Suprapubic skin (tissue), 4 donors: ENCODE measurements around the gene MDFI. TPM values are rescaled to one million over a fixed set of nuclear protein-coding genes. Genes with fewer than 3 reads are reported as not detected.
"Not testable (repeated sequence)": the region's sequence is repeated elsewhere in the genome, so short reads cannot be mapped to it uniquely, and the experiment has no call there.

Experiments
- DNase-seq, 2 donors: peaks; one replicate each; pipeline ENCODE4 v3.0.0-alpha.2; 2019; ENCODE audit warnings: low spot score in 2 of 2
- H3K27ac ChIP-seq: fragments of 200-600 bp; sonication (generic); one replicate; pipeline ENCODE4 v1.5.1; 2019
- H3K27me3 ChIP-seq: fragments of 200-600 bp; sonication (generic); one replicate; pipeline ENCODE4 v1.5.1; 2019
- H3K36me3 ChIP-seq: fragments of 200-600 bp; sonication (generic); one replicate; pipeline ENCODE4 v1.5.1; 2019
- H3K4me1 ChIP-seq: fragments of 200-600 bp; sonication (generic); one replicate; pipeline ENCODE4 v1.5.1; 2019
- H3K4me3 ChIP-seq: fragments of 200-600 bp; sonication (generic); one replicate; pipeline ENCODE4 v1.5.1; 2019; ENCODE audit warnings: mild to moderate bottlenecking
- H3K9me3 ChIP-seq: fragments of 200-600 bp; sonication (generic); one replicate; pipeline ENCODE4 v1.5.1; 2019
- EP300 ChIP-seq: sonication (generic); formaldehyde crosslinking; IDR thresholded peaks from one replicate; pipeline ENCODE4 v1.6.1; 2017; ENCODE audit warnings: antibody characterized with exemption
- POLR2A ChIP-seq, 2 donors: fragments of 450-650 bp; IDR thresholded peaks; one replicate each; pipeline ENCODE4 v1.6.1; 2017; ENCODE audit warnings: antibody characterized with exemption in 2 of 2, mild to moderate bottlenecking in 2 of 2, moderate library complexity in 2 of 2
- POLR2AphosphoS5 ChIP-seq, 3 donors: sonication (generic); formaldehyde crosslinking; IDR thresholded peaks; one replicate each; pipeline ENCODE4 v1.6.1; 2017; ENCODE audit warnings: antibody characterized with exemption in 3 of 3
- WGBS: methylation state at CpG from one replicate; pipeline ENCODE4 v1.1.5; 2018; 5-methylcytosine and 5-hydroxymethylcytosine counted together
- total RNA-seq, 4 donors: library from RNA; depleted of rRNA; stranded (reverse); fragments of >200 nt; gene quantifications; one replicate each; pipeline ENCODE4 v1.1.0, GENCODE V29; 2016
- TF ChIP-seq, protein P1 (sequence below), 2 donors: fragments of 200-600 bp in 1 of 2; fragments of 450-650 bp in 1 of 2; sonication (generic) in 1 of 2; IDR thresholded peaks; one replicate each; pipeline ENCODE4 v1.5.1; 2016 to 2019; ENCODE audit warnings: antibody characterized with exemption in 2 of 2, mild to moderate bottlenecking in 1 of 2, moderate library complexity in 1 of 2

The MDFI gene
- total RNA-seq, 4 donors from 2014 or later, result 21.7 to 51.8 (median 31.4) TPM

DNA sequence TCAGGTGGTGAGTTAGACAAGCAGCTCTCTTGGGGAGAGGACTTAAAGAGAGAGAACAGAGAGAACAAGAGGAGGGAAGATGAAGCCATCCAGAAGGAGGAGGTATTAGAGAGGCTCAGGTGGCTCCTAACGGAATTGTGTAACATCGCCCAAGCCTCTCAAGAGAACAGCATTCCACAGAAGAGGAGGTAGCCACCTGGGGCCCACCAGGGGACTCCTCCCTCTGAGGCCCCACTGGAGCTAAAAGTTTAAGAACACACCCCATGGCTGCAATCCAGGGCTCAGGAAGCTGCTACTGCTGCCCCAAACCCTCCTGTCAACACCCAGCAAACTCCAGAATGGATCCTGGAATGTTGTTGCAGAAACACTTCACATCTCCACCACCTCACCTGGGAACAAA lies 23.6 kb upstream of the MDFI start:
- Histone ChIP-seq H3K27me3 (no peaks in the 10 kb centered on the region), H3K36me3 (no peaks in the 10 kb centered on the region), H3K27ac (no peak overlapping the region), H3K4me1 (no peaks in the 10 kb centered on the region), H3K9me3 (no peaks in the 10 kb centered on the region), H3K4me3 (no peak overlapping the region)
- DNase-seq, result peak in 1 of 2 donors; percentile 19
- WGBS, result 80% methylated on average over 2 of the region's 2 CpGs
- TF ChIP-seq, protein P1, sequence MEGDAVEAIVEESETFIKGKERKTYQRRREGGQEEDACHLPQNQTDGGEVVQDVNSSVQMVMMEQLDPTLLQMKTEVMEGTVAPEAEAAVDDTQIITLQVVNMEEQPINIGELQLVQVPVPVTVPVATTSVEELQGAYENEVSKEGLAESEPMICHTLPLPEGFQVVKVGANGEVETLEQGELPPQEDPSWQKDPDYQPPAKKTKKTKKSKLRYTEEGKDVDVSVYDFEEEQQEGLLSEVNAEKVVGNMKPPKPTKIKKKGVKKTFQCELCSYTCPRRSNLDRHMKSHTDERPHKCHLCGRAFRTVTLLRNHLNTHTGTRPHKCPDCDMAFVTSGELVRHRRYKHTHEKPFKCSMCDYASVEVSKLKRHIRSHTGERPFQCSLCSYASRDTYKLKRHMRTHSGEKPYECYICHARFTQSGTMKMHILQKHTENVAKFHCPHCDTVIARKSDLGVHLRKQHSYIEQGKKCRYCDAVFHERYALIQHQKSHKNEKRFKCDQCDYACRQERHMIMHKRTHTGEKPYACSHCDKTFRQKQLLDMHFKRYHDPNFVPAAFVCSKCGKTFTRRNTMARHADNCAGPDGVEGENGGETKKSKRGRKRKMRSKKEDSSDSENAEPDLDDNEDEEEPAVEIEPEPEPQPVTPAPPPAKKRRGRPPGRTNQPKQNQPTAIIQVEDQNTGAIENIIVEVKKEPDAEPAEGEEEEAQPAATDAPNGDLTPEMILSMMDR (IDR thresholded peaks at IDR 0.05), result no peak
- TF ChIP-seq EP300 (no peak), POLR2AphosphoS5 (IDR thresholded peaks at IDR 0.05) (no peak), POLR2A (IDR thresholded peaks at IDR 0.05) (no peak)

DNA sequence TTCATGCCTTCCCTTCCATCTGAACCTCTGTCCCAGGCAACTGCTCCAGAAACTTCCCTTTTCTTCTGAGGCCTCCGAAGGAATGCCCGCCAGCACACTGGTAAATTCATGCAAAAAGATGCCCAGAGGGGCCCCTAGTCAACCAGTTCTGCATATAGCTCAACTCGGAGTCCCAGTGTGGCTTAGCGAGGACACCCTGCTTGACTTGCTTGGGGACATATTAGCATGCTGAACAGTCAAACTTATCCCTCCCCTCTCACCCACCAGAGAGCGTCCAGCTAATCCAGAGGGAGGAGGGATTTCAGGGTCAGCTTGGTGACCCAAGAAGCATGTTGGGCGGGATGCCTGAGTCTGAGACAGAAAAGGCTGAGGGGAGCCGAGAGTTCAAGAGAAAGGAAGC lies 23.0 kb upstream of the MDFI start:
- DNase-seq, result peak in 1 of 2 donors; percentile 35
- H3K36me3 ChIP-seq, result no peaks in the 10 kb centered on the region
- TF ChIP-seq EP300, result no peak
- 75% methylated on average over 7 of the region's 7 CpGs for WGBS
- no peaks in the 10 kb centered on the region for H3K27me3 ChIP-seq
- H3K4me3 ChIP-seq, result no peak overlapping the region
- no peaks in the 10 kb centered on the region for H3K4me1 ChIP-seq
- H3K27ac ChIP-seq, result no peak overlapping the region
- no peaks in the 10 kb centered on the region for H3K9me3 ChIP-seq

DNA sequence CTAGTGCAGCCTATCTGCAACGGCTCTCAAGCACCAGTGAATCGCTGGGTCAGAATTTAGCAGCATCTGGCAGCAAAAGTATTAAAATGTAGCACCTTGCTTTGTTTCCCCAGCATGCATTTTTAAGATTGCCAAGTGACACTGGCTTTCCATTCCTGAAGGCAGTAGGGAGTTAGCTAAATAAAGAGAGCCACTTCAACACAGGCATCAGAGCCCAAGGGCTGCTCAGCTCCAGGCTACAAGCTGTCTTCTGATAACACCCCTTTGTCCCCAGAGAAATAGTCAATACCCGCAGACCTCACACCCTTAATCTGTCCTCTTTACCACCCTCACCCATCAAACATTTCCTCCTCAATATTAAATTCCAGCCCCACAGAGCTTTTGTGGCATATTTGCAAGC lies 19.7 kb upstream of the MDFI start:
- no peak overlapping the region for H3K4me3 ChIP-seq
- WGBS, result 83% methylated on average over 3 of the region's 3 CpGs
- H3K27ac ChIP-seq, result no peak overlapping the region
- H3K4me1 ChIP-seq, result peaks cover 11% of the 10 kb centered on the region
- TF ChIP-seq, protein P1 (IDR thresholded peaks at IDR 0.05), result no peak
- TF ChIP-seq EP300, result no peak
- no peak for TF ChIP-seq POLR2AphosphoS5 (IDR thresholded peaks at IDR 0.05)
- TF ChIP-seq POLR2A (IDR thresholded peaks at IDR 0.05), result no peak
- H3K9me3 ChIP-seq, result no peaks in the 10 kb centered on the region
- H3K36me3 ChIP-seq, result no peaks in the 10 kb centered on the region
- H3K27me3 ChIP-seq, result no peaks in the 10 kb centered on the region
- peak in 1 of 2 donors; percentile 2 for DNase-seq

DNA sequence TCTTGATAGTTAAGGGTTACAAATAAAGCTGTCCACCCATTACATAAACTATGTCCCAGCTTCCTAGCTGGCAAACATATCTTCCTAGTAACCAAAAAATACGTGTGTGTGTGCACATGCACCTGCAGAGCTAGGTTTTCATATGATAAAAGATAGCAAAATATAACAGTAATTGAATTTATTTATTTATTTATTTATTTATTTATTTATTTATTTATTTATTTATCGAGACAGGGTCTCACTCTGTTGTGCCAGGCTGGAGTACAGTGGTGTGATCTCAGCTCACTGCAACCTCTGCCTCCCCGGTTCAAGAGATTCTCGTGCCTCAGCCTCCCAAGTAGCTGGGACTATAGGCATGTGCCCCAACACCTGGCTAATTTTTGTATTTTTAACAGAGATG lies 19.1 kb upstream of the MDFI start:
- H3K27me3 ChIP-seq, H3K36me3 ChIP-seq, H3K27ac ChIP-seq, H3K9me3 ChIP-seq, H3K4me3 ChIP-seq: not testable (repeated sequence)
- H3K4me1 ChIP-seq, result peaks cover 11% of the 10 kb centered on the region
- 75% methylated on average over 4 of the region's 4 CpGs for WGBS
- peak in 1 of 2 donors; percentile 5 for DNase-seq

DNA sequence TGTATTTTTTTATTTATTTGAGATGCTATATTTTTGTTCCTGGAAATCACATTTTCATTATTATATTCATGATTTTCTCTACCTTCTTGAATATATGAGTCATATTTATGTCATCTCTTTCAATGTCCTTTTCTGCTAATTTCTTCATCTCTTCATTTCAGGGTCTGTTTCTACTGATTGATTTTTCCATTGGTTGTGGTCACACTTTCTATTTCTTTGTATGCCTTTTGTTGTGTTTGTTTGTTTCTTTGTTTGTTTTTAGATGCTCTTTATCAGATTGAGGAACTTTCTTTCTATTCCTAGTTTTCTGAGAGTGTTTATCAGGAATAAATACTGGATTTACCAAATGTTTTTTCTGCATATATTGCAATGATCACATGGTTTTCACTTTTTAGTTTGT lies 16.9 kb upstream of the MDFI start:
- Histone ChIP-seq H3K4me3 (no peak overlapping the region), H3K4me1 (peaks cover 29% of the 10 kb centered on the region), H3K36me3 (no peaks in the 10 kb centered on the region), H3K27me3 (no peaks in the 10 kb centered on the region), H3K27ac (no peak overlapping the region), H3K9me3 (no peaks in the 10 kb centered on the region)
- no peak for DNase-seq
- TF ChIP-seq, protein P1 (IDR thresholded peaks at IDR 0.05), result no peak
- no peak for TF ChIP-seq POLR2A (IDR thresholded peaks at IDR 0.05)
- no peak for TF ChIP-seq EP300
- TF ChIP-seq POLR2AphosphoS5 (IDR thresholded peaks at IDR 0.05), result no peak

DNA sequence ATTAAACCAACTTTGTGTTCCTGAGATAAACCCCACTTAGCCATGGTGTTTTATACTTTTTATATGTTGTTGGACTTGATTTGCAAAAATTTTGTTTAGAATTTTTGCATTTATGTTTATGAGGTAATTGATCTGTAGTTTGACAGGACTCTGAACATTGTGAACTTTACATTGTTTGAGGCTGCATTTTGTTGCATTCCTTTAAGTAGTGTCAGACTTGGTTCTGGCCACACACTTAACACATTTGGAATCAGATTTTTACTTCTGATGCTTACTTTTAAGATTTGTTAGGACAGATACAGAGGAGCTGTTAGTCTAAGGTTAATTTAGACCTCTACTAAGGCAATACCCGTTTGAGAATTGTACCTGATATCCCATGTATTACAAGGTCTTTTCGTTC lies 16.5 kb upstream of the MDFI start:
- no peak overlapping the region for H3K27ac ChIP-seq
- no peaks in the 10 kb centered on the region for H3K9me3 ChIP-seq
- DNase-seq, result no peak
- H3K27me3 ChIP-seq, result no peaks in the 10 kb centered on the region
- no peaks in the 10 kb centered on the region for H3K36me3 ChIP-seq
- H3K4me1 ChIP-seq, result peaks cover 32% of the 10 kb centered on the region
- WGBS, result 51% methylated on average over 2 of the region's 2 CpGs
- H3K4me3 ChIP-seq, result no peak overlapping the region
- TF ChIP-seq POLR2AphosphoS5 (IDR thresholded peaks at IDR 0.05) (no peak), EP300 (no peak), POLR2A (IDR thresholded peaks at IDR 0.05) (no peak)
- TF ChIP-seq, protein P1 (IDR thresholded peaks at IDR 0.05), result no peak
